Measurements from ENCODE around the gene SMIM1.

DNA sequence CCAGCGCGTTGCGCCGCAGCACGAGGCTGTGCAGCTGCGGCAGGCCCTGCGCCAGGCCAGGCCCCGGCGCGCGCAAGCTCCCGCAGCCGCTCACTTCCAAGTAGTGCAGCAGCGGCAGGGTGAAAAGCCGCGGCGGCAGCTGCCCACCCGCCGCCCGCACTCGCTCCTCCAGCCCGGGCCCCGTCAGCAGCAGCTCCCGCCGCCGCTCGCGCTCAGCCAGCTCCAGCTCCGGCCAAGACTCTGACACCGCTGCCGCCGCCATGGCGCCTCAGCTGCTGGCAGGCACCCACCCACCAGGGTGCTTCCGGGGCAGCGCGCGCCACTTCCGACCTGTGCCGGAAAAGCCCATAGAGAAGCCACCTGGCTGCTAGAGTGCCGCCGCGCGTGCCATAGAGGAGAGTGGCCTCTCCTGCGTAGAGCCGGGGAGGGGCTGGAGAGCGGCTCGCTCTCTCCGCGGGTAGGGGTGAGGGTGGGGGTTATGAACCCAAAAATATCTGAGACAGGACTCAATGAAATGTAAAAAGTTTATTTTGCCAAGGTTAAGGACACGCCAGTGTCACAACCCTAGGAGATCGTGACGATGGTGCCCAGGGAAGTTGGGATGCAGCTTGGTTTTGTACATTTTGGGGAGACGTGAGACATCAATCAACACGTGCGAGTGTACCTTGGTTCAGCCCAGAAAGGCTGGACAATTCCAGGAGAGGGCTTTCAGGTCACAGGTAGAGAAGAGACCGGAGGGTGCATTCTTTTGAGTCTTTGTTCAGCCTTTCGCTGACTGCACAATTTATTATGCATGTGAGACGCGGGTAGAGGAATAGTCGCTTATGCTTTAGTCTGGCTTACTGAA is 23.9 kb downstream of the SMIM1 start, which contains the start of gene LRRC47:
- TF ChIP-seq CTCF (conservative IDR thresholded peaks at IDR 0.05; ENCODE audit: low read length) (no peak), EZH2phosphoT487 (IDR thresholded peaks at IDR 0.05; ENCODE audit: borderline replicate concordance, low read depth, low read length) (no peak)

Measured in OCI-LY7 (cell line).